Ascending aorta (tissue), 2 donors: ENCODE results near the gene MTG1. TPM values are rescaled to one million over a fixed set of nuclear protein-coding genes. Genes with fewer than 3 reads are reported as not detected.
A peak's percentile ranks its signal among the peaks of the same experiment; 100 is the strongest.
"Not testable (repeated sequence)": the region's sequence is repeated elsewhere in the genome, so short reads cannot be mapped to it uniquely, and the experiment has no call there.

Source experiments
- DNase-seq, 2 donors: peaks; one replicate each; pipeline ENCODE4 v3.0.0-alpha.2; 2019; ENCODE audit warnings: low spot score in 2 of 2
- H3K27ac ChIP-seq, 2 donors: fragments of 200-600 bp; sonication (generic); one replicate each; pipeline ENCODE4 v1.5.1; 2016 to 2017; ENCODE audit warnings: mild to moderate bottlenecking in 1 of 2
- H3K27me3 ChIP-seq: fragments of 200-600 bp; sonication (generic); one replicate; pipeline ENCODE4 v1.5.1; 2017
- H3K36me3 ChIP-seq, 2 donors: fragments of 200-600 bp; sonication (generic); one replicate each; pipeline ENCODE4 v1.5.1; 2016
- H3K4me1 ChIP-seq, 2 donors: fragments of 200-600 bp; sonication (generic); one replicate each; pipeline ENCODE4 v1.5.1; 2016 to 2017; ENCODE audit warnings: mild to moderate bottlenecking in 1 of 2
- H3K4me3 ChIP-seq, 2 donors: fragments of 200-600 bp; sonication (generic); one replicate each; pipeline ENCODE4 v1.5.1; 2016 to 2017; ENCODE audit warnings: mild to moderate bottlenecking in 1 of 2
- H3K9me3 ChIP-seq, 2 donors: fragments of 200-600 bp; sonication (generic); one replicate each; pipeline ENCODE4 v1.5.1; 2016
- intact Hi-C: fragments of 100-400 bp; cut with DNase I; formaldehyde crosslinking; loops from one replicate; pipeline ENCODE4 v1.15.1; 2023
- total RNA-seq: library from RNA; depleted of rRNA; stranded (reverse); fragments of >200 nt; gene quantifications from one replicate; pipeline ENCODE4 v1.1.0, GENCODE V29; 2016
- TF ChIP-seq, protein P1 (sequence below), 3 experiments: fragments of 200-600 bp in 2 of 3; fragments of 450-650 bp in 1 of 3; sonication (generic) in 2 of 3; IDR thresholded peaks; one replicate each; pipeline ENCODE4 v1.5.1; 2016 to 2019; ENCODE audit warnings: antibody characterized with exemption in 3 of 3, mild to moderate bottlenecking in 1 of 3, moderate library complexity in 1 of 3

MTG1 gene
- total RNA-seq, 1 donor from 2014 or later = 37.8 TPM

DNA sequence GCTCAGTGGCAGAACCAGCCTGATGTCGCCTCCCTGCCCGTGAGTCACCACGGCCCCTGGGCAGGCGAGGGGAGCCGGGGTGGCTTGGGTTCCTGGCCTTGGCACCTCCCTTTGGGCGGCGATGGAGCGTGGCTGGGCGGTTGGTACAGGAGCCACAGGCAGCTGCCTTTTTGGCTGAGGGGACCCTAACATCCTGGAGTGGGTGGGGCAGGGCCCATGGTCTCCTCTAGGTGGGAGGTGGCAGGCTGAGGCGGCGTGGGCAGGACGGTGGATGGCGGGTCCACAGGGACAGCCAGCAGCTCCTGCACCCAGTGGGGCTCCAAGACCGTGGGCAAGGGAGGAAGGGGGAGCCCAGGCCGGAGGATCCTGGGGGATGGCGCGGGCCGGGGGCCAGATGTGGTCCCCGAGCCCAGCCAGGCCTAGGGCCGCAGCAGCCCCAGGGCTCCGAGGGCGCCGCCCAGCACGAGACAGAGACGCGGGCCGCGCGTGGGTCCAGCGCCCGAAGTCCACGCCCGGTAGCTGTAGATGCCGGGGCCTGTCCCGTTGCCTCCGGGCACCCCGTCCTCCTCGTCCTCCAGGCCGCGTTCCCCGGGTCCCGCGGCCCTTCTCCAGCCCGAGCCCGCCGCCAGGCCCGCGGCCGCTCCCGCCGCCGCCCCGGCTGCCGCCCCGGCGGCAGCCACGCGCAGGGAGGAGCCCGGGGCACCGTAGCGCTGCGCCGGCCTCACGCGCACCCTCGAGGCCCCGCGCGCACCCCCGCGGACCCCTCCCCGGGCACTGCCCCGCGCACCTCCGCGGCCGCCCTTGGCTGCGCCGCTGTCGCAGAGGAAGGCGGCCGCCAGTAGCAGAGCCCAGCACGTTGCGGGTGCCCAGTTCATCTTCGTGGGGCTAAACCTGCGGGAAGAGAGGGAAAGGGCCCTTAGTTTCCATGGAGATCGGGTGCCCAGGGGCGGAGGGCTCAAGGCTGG is 29.1 kb downstream of the MTG1 start:
- H3K4me3 ChIP-seq = peak overlapping the region; percentile 15 to 22
- DNase-seq = no peak
- peaks cover 0 to 2% of the 10 kb centered on the region in 2 donors for H3K4me1 ChIP-seq
- H3K27ac ChIP-seq = no peak overlapping the region
- H3K36me3 ChIP-seq = peaks cover 15 to 31% of the 10 kb centered on the region in 2 donors
- TF ChIP-seq, protein P1, sequence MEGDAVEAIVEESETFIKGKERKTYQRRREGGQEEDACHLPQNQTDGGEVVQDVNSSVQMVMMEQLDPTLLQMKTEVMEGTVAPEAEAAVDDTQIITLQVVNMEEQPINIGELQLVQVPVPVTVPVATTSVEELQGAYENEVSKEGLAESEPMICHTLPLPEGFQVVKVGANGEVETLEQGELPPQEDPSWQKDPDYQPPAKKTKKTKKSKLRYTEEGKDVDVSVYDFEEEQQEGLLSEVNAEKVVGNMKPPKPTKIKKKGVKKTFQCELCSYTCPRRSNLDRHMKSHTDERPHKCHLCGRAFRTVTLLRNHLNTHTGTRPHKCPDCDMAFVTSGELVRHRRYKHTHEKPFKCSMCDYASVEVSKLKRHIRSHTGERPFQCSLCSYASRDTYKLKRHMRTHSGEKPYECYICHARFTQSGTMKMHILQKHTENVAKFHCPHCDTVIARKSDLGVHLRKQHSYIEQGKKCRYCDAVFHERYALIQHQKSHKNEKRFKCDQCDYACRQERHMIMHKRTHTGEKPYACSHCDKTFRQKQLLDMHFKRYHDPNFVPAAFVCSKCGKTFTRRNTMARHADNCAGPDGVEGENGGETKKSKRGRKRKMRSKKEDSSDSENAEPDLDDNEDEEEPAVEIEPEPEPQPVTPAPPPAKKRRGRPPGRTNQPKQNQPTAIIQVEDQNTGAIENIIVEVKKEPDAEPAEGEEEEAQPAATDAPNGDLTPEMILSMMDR (IDR thresholded peaks at IDR 0.05) = no peak
- no peaks in the 10 kb centered on the region for H3K9me3 ChIP-seq
- intact Hi-C loops = loop anchor here (5.0 kb wide), 1 partner anchor 149 kb away; no protein-coding TSS in a partner anchor
- no peaks in the 10 kb centered on the region for H3K27me3 ChIP-seq

DNA sequence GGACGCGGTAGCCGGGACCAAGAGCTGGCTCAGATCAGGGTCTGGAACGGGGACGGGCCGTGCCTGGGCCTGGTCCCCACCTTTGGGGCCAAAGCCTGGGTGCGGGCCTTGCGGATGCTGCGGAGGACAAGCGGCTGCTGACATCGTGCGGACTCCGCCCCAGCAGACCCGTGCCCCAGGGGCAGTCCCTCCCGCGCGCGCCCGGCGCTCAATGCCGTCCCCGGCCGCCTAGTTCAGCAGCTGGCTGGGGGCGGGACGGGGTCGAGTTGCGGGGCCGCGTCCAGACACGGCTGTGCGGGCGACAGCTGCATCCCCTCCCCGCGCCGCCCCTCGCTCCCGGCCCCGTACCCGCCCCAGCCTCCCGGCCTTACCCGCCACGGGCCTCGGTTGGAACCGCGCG is 30.1 kb downstream of the MTG1 start:
- intact Hi-C loops = loop anchor here (5.0 kb wide), 1 partner anchor 148 kb away; no protein-coding TSS in a partner anchor
- H3K27ac ChIP-seq, DNase-seq, H3K4me1 ChIP-seq, H3K27me3 ChIP-seq, H3K4me3 ChIP-seq, H3K9me3 ChIP-seq: not testable (repeated sequence)
- H3K36me3 ChIP-seq = peaks cover 15 to 21% of the 10 kb centered on the region in 2 donors

- not testable (repeated sequence) for H3K9me3 ChIP-seq, DNase-seq, H3K27ac ChIP-seq, H3K4me1 ChIP-seq, H3K27me3 ChIP-seq
- Histone ChIP-seq H3K36me3 (peaks cover 11 to 16% of the 10 kb centered on the region in 2 donors), H3K4me3 (peak within 1 kb of the TSS in 1 of 2 donors; percentile 22)
- intact Hi-C loops = loop anchor here (5.0 kb wide), 1 partner anchor 148 kb away; no protein-coding TSS in a partner anchor
These were observed 30.6 kb downstream of the MTG1 start, which contains the start of gene SPRN for GRCh38 chr10:133424601-133425000. Gene SPRN (minus strand): TSS chr10:133424625. CDS start chr10:133423681, 944 bp downstream.

DNA sequence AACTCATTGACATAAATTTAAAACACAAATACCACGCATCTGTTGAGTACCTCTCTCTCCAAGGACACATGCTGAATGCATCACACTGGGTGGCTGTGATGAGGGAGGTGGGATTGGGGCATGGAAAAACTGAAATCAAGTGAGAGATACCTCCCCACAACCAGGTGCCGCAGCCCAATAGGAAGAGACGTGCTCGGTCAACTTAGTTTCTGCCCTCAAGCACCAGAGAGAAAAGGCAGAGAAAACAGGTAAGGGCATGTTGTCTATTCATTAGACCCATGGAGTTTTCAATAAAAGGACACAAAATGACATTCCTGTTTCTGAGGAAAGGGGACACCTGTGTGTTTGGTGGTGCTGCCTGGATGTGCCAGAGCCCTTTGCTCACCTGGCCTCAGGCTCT is 35.6 kb downstream of the MTG1 start:
- DNase-seq, intact Hi-C loops, H3K27me3 ChIP-seq, H3K27ac ChIP-seq, H3K36me3 ChIP-seq, H3K9me3 ChIP-seq, H3K4me1 ChIP-seq, H3K4me3 ChIP-seq: not testable (repeated sequence)

DNA sequence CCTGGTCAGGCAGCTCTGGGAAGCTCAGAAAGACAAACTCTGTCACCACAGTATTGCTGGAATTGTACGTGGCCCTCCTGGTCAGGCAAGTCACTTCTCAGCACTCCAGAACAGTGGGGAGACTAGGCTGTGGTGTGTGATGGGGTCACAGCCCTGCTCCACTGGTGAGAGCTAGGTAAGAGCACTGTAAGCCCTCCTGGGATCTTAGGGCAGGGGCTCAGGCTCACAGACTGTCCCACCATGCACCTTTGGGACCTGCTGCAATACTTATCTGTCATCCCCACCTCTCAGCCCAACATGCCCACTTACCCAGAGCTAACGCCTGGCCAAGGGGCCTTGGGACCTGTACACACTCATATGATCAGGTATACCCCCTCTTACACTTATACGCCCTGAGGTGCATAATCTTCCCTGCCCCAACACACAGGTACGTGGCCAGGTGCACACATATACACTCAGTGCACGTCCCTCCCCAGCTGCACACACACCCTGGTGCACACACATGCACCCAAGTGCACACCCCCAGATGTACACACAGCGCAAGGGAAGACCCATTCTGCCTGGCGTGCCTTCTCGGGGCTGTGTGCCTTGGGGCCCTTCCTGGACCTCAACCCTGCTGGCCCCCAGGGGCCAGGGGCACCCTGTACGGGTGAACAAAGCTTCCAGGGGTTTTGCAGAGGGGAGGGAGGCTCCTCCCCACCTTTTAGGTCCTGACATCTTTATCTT is 38.1 kb downstream of the MTG1 start:
- H3K9me3 ChIP-seq, H3K27me3 ChIP-seq, H3K4me3 ChIP-seq, H3K36me3 ChIP-seq, intact Hi-C loops, H3K4me1 ChIP-seq, DNase-seq, H3K27ac ChIP-seq: not testable (repeated sequence)

GRCh38 chr10:133432789-133433188 is 38.8 kb downstream of the MTG1 start:
- H3K9me3 ChIP-seq, DNase-seq, H3K27ac ChIP-seq, intact Hi-C loops, H3K36me3 ChIP-seq, H3K27me3 ChIP-seq, H3K4me3 ChIP-seq, H3K4me1 ChIP-seq: not testable (repeated sequence)

- H3K4me3 ChIP-seq = no peak overlapping the region
- H3K27me3 ChIP-seq = no peaks in the 10 kb centered on the region
- intact Hi-C loops = no loop called here
- TF ChIP-seq, protein P1 (IDR thresholded peaks at IDR 0.05) = no peak
- no peak for DNase-seq
- H3K27ac ChIP-seq = no peak overlapping the region
- H3K4me1 ChIP-seq = no peaks in the 10 kb centered on the region
- H3K9me3 ChIP-seq = peaks cover 0 to 3% of the 10 kb centered on the region in 2 donors
- no peaks in the 10 kb centered on the region for H3K36me3 ChIP-seq
These were observed 44.8 kb downstream of the MTG1 start for GRCh38 chr10:133438711-133439273.
